DMS79 treated with DMSO at 0.1 percent for 48 hours (cell line): ENCODE data around the gene KIRREL3.

Experiments
- DNase-seq: peaks from one replicate; lab custom pipeline; 2025; lab: John Stamatoyannopoulos, UW

The KIRREL3 gene

DNA sequence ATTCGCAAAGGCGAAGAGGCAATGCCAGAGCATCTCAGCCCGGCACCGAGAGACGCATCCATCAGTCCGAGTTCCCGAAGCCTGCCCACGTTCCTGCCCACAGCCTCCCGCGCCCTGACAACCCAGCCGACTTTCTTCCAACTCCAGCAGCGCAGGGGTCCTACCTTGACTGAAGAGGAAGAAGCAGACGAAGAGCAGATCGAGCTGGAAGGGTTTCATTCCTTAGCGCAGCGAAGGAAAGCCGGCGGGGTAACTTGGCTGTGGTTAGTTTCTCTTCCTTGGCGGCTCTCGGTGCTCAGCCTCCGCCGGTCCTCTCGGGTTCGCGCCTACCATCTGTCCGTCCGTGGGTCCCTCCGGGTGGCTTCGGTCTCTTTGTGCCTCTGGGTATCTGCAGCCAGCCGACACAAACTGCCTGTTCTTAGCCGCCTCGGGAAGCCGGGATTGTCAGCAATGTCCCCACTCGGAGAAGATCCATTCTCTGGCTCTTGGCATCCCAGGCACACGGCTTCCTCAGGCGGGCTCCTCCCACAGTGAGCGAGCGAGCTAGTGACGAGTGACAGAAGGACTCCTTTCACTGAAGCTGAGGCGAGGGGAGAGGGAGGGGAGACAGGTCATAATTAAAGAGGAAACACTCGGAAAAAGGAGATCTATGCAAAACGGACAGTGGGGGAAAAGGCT is at the start of gene KIRREL3:
Gene KIRREL3, minus strand, starts transcription at position 480 of the 678 bp plus-strand sequence.
- peak; percentile 67 for DNase-seq

DNA sequence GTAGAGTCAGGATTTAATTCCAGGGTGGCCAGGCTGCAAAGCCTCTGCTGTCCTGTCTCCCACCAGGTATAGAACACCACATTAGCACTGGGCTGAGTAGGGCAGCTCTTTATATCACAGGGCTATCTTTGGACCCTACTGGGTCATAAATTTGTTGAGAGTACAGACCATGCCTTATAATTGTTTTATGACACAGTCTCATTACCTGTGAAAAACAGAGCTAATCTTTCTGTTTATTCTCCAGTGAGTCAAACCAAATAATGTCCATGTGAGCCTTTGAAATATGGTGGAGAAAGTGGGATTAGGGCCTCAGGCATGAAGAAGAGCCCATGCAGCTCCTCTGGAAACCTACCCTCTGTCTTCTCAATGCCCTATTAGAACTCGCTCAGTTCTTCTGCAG is 49.6 kb upstream of the KIRREL3 start:
- DNase-seq, result no peak

DNA sequence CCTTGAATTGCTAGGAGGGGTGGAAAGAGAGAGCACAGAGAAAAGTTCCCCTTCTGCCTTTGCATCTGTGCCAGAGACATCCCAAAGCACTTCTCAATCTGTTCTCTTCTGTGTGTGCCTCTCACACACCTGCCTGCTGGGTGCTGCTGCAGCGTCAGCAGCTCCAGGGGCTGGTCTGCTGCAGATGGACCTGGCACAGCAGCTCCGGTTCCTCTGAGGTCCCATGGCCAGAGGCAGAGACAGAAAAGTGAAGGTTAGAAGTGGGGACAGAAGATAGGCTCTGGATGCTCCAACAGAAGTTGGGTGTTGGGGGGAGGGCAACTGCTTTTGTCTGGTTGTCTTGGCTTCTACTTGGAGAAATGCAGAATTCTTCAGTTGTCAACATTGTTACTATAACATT is 48.9 kb upstream of the KIRREL3 start:
- DNase-seq, result no peak

GRCh38 chr11:127044535-127044934 is 44.0 kb upstream of the KIRREL3 start:
- no peak for DNase-seq

DNA sequence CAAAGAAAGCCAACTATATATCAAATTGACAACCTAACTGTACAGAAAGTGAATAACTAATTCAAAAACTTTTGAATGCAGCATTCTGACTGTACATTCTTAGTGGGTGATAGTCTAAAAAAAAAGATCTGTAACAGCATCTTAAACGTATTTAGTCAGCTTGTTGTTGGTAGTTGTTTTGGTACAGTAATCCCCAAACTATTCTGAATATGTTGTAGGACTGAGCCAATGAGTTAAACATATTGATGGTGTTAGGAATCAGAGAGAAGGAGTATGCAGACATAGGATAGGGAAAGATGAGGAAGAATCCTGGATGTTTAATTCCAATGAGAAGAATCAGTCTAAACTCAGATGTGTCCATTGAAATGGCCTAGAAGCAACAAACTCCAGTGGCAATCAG is 41.9 kb upstream of the KIRREL3 start:
- DNase-seq, result no peak

- DNase-seq, result no peak
Observed at GRCh38 chr11:127039591-127039990, 39.0 kb upstream of the KIRREL3 start.

DNA sequence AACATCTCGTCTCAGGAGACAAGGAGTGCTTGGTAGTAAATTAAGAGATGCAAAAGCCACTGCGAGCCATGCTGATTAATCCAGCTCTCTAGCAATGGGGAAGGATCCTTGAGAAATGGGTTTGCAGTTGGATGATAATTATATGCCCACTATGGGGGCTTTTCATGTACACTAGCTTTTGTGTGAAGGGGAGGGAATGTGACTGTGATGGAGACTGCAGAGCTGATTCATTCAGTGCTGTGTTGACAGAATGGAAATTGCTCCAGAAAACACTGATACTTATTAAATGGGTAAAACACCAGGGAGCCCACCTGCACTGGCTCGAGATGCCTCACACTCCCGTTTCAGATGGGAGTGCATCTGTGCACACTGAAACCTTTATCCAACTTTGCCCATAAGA is 37.0 kb upstream of the KIRREL3 start:
- DNase-seq, result peak; percentile 70

GRCh38 chr11:127037001-127037400 is 36.4 kb upstream of the KIRREL3 start:
- DNase-seq, result peak; percentile 83

DNA sequence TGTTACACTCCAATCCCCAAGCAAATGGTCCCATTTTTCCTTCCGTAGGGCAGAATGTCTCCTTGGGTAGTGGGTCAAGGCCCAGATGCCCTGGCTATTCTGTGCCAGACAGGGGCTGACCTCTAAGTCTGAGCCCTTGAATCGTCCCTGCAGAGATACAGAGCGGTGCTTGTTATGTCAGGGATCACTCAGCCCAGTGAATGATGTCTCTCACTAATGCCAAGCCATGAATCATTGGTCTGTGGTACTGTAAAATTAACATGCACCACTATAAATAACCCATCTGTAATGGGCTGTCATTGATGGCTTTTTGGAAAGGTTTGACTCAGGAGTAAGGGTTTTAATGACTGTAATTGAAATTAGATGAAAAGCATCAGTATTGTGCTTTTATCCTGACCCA is 35.3 kb upstream of the KIRREL3 start:
- no peak for DNase-seq

GRCh38 chr11:127034973-127035372 is 34.4 kb upstream of the KIRREL3 start:
- no peak for DNase-seq

DNA sequence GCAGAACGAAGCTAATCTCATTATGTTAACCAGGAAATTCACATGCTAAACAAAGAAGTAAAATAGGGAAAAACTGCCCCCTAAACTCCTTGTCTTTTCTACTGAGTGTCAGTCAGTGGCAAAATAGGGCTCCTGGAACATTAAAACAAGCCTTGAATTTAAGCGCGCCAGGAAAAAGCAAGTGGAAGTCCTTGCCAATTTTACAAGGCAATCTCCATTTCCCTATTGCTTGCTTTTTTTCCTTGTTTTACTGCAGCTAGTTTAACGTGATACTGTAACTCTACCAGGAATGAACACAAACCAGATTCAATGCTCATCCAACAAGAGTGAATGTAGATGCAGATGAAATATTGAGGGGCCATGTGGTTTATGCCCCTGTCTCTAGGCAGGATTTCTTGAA is 28.1 kb upstream of the KIRREL3 start:
- DNase-seq, result no peak

DNA sequence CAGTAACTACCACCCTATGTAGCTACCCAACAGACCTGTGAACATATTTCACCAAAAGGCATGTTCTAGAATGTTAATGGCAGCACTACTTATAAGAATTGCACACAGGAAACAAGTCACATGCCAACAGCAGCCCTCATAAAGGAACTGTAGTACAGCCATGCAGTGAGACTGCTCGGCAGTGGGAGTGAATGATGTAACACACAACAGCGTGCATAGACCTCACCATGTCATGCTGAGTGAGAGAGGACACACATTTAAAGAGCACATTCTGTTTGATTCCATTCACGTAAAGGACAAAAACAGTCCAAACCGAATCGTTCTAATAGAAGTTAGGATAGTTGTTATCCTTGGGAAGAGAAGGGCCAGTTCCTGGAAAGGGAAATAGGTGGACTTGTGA is 27.2 kb upstream of the KIRREL3 start:
- no peak for DNase-seq

- DNase-seq, result no peak
Observed at GRCh38 chr11:127027000-127027399, 26.4 kb upstream of the KIRREL3 start.

DNA sequence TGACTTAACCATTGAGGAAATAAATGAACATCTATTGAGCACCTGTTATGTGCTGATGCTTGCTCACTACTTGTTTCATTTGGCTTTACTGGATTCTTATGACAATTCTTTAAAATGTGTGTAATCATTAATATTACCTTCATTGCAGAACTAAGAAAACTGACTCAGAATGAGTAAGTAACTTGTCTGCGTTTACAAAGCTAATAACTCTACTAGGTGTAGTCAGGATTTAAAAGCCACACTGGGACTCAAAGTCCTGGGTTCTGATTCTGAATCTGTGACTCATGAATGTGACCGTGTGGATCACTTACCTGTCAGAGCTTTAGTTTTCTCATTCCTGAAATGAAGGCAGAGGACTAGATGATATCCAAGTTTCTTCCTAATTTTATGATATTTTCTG is 23.4 kb upstream of the KIRREL3 start:
- DNase-seq, result no peak

GRCh38 chr11:127018683-127019279 is 18.2 kb upstream of the KIRREL3 start:
- peak; percentile 15 for DNase-seq

- no peak for DNase-seq
Observed at GRCh38 chr11:127017482-127017881, 16.9 kb upstream of the KIRREL3 start.

DNA sequence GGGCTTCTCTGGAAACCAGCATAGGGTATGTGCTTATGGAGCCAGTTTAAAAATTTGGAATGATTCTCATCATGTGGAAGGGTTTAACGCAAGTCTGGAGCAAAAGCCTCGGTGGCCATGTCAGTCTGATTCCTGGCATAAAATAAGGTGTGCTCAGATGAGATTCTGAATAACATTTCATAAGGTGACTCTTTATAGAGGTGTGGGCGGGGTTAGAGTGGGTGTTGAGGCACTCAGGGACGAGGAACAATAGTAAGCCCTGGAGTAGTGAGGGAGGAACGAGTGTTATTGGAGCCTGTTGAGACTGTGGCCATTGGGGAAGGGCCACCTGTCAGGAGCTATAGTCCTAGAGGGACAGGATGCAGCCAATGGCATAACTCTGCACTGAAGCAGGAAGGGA is 13.0 kb upstream of the KIRREL3 start:
- no peak for DNase-seq

DNA sequence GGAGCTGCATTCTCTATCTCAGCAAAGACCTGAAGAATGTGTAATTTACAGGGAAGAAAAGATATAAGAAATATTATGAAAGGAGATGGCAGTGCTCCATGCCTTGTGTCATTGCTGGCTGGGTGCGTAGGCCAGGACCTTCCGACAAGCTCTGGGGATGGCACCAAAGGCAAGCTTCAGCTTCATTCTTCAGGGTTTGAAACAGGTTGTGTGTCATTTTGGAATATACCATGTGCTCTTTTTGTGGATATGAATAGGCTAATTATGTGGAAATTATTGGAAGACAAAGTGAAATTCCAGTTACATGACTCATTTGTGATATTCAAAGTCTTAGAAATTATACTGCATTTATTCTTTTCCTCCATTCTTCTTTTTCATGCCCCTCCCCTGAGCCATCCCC is 5.7 kb upstream of the KIRREL3 start:
- DNase-seq, result no peak

DNA sequence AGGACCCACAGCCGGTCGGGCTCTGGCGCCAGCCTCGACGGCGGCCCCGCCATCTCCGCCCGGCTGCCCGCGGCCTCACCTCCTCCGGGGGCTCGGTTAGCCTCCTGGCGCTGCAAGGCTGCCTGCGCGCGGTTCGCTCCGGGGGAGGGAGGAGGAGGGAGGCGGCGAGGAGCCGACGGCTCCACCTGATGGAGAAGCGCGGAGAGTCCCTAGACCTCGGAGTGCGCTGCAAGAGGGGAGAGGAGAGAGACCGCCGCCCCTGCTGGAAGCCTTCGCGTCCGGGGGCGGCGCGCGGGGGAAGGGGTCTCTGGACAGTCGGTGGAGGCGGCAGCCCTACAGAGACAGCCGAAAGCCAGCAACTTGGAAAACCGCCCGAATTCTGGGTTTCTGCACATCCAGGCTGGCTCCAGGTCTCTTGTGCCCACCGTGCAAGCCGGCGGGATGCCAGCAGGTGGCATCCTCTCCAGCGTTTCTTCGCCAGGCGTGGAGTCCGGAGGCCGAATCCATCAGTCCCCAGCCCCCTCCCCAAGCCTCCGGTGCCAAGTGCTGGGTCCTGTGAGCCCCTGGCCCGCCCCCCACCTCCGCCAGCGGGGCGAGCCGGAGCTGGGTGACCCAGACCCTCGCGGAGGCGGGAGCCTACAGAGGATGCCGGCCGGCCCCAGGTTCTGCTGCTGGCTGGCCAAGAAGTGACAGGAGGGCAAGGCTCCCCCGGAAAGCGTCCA is 2.9 kb upstream of the KIRREL3 start:
- peak; percentile 90 for DNase-seq

DNA sequence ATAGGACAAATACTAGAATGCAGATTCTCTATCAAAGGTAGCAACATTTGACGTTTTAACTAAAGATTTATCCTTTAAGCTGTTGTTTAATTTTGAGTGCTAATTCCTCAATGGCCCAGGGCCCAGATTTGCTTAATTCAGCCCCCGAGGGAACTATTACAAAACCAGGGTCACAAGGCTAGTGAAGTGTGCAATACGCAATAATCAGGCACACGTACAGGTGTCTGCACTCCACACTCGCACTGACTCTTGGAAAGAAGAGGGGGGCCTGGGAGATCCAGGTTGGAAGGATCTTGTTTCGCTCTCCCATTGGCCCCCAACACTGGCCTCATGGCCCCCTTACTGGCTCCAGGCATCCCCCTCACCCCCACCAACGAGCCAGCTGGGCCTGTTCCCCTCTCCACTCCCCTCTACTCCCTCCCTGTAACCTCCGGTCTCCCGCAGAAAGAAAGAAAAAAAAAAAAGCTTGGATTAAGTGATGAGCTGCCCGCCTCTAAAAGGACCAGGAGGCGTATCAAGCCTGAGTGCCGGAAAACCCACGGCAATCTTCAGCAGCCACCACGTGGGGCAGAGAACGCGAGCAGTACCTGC is 2.2 kb upstream of the KIRREL3 start:
- no peak for DNase-seq

DNA sequence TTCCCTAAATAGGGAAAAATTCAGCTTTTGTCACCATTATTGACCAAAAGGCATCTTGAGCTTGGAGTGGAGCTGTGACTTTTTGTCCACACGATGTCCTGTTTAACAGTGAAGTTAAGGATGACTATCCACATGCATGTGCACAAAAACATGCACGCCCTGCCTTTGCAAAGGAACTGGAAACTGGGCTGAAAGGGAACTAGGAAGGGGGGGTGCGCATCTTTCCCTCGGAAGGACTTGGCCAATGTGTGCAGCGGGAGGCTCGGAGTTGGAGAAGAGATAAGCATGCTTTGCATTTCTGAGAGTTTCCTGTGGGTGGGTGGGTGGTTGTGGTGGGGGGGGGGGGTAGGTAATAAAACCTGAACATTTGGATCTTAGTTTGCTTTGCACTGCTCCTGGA is 411 bp upstream of the KIRREL3 start:
- no peak for DNase-seq

- DNase-seq, result no peak
Observed at GRCh38 chr11:126999366-126999765, 1.2 kb downstream of the KIRREL3 start.

DNA sequence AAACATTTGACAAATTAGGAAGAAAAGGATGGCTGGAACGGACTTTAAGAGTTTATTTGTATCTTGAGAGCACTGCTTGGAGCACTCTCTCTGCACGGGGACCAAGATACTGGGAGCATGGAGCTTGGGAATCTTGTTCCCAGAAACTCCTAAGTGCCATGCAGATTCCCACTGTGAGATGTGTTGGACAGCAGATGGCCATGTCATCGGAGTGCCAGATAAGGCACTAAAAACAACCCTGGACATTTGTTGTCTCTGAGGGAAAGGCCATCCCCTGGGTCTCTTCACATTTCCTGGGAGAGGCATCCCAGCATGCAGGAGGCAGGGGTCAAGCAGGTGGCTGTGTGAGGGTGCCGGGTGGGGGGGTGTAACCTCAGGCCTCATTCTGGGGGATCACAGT is 2.9 kb downstream of the KIRREL3 start:
- DNase-seq, result no peak
